ENCODE results near the gene ACTMAP. TPM values are rescaled to one million over a fixed set of nuclear protein-coding genes. Genes with fewer than 3 reads are reported as not detected.

Gene ACTMAP
- total RNA-seq, 1 donor from 2014 or later = 9.6 TPM

- Histone ChIP-seq H3K4me2 (ENCODE audit: low read length) (peak overlapping the region; percentile 62), H3K9me3 (ENCODE audit: insufficient read depth, low read depth, low read length) (no peaks in the 10 kb centered on the region), H3K4me1 (ENCODE audit: insufficient read depth, low read length) (peaks cover 39% of the 10 kb centered on the region), H3K27ac (ENCODE audit: low read depth, low read length) (peak overlapping the region; percentile 31), H2AFZ (ENCODE audit: low read depth, low read length) (no peak overlapping the region), H3K27me3 (ENCODE audit: insufficient read depth, low read length) (no peaks in the 10 kb centered on the region), H3K9ac (ENCODE audit: low read length) (peak overlapping the region; percentile 29), H3K4me3 (ENCODE audit: insufficient read depth, low read depth, low read length) (no peak overlapping the region), H4K20me1 (ENCODE audit: insufficient read depth, low read length) (peaks cover 60% of the 10 kb centered on the region), H3K36me3 (ENCODE audit: insufficient read depth, low read length) (peaks cover 15% of the 10 kb centered on the region), H3K79me2 (ENCODE audit: insufficient read depth, low read length) (peaks cover 86% of the 10 kb centered on the region)
- no peak for FAIRE-seq
- TF ChIP-seq CTCF (IDR thresholded peaks at IDR 0.05; ENCODE audit: insufficient read depth, low read depth, low read length) (no peak), EZH2 (IDR thresholded peaks at IDR 0.05; ENCODE audit: insufficient read depth, low read length) (no peak)
- H3K9me3 Mint-ChIP-seq (ENCODE audit: unreplicated experiment) = no peaks in the 10 kb centered on the region
- H3K36me3 Mint-ChIP-seq (ENCODE audit: low read depth, unreplicated experiment) = peaks cover 13% of the 10 kb centered on the region
- peak overlapping the region; percentile 47 for H3K27ac Mint-ChIP-seq (ENCODE audit: unreplicated experiment)
- no peaks in the 10 kb centered on the region for H3K27me3 Mint-ChIP-seq (ENCODE audit: low read depth, unreplicated experiment)
- peaks cover 24% of the 10 kb centered on the region for H3K4me1 Mint-ChIP-seq (ENCODE audit: low read depth, unreplicated experiment)
- H3K4me3 Mint-ChIP-seq (ENCODE audit: unreplicated experiment) = peak overlapping the region; percentile 73
- peak; percentile 29 for DNase-seq (ENCODE audit: low read depth)
These were observed 28.2 kb downstream of the ACTMAP start for GRCh38 chr19:40721936-40722661.

GRCh38 chr19:40721140-40721486 is 29.2 kb downstream of the ACTMAP start:
- Mint-ChIP-seq H3K4me1 (ENCODE audit: low read depth, unreplicated experiment) (peaks cover 24% of the 10 kb centered on the region), H3K27ac (ENCODE audit: unreplicated experiment) (no peak overlapping the region), H3K4me3 (ENCODE audit: unreplicated experiment) (peak overlapping the region; percentile 11), H3K9me3 (ENCODE audit: unreplicated experiment) (no peaks in the 10 kb centered on the region), H3K36me3 (ENCODE audit: low read depth, unreplicated experiment) (peaks cover 13% of the 10 kb centered on the region), H3K27me3 (ENCODE audit: low read depth, unreplicated experiment) (no peaks in the 10 kb centered on the region)
- Histone ChIP-seq H3K4me1 (ENCODE audit: insufficient read depth, low read length) (peaks cover 44% of the 10 kb centered on the region), H4K20me1 (ENCODE audit: insufficient read depth, low read length) (peaks cover 60% of the 10 kb centered on the region), H3K27me3 (ENCODE audit: insufficient read depth, low read length) (no peaks in the 10 kb centered on the region), H3K9ac (ENCODE audit: low read length) (peak overlapping the region; percentile 8), H3K36me3 (ENCODE audit: insufficient read depth, low read length) (peaks cover 10% of the 10 kb centered on the region), H3K4me3 (ENCODE audit: insufficient read depth, low read depth, low read length) (no peak overlapping the region), H3K79me2 (ENCODE audit: insufficient read depth, low read length) (peaks cover 82% of the 10 kb centered on the region), H3K9me3 (ENCODE audit: insufficient read depth, low read depth, low read length) (no peaks in the 10 kb centered on the region), H3K27ac (ENCODE audit: low read depth, low read length) (no peak overlapping the region), H2AFZ (ENCODE audit: low read depth, low read length) (no peak overlapping the region), H3K4me2 (ENCODE audit: low read length) (peak overlapping the region; percentile 99)
- FAIRE-seq = no peak
- TF ChIP-seq CTCF (IDR thresholded peaks at IDR 0.05; ENCODE audit: insufficient read depth, low read depth, low read length) (no peak), EZH2 (IDR thresholded peaks at IDR 0.05; ENCODE audit: insufficient read depth, low read length) (no peak)
- DNase-seq (ENCODE audit: low read depth) = no peak

GRCh38 chr19:40719414-40719894 is 30.8 kb downstream of the ACTMAP start:
- FAIRE-seq (no peak), DNase-seq (ENCODE audit: low read depth) (no peak)
- Histone ChIP-seq H3K9ac (ENCODE audit: low read length) (peak overlapping the region; percentile 93), H2AFZ (ENCODE audit: low read depth, low read length) (no peak overlapping the region), H3K79me2 (ENCODE audit: insufficient read depth, low read length) (peaks cover 73% of the 10 kb centered on the region), H3K4me3 (ENCODE audit: insufficient read depth, low read depth, low read length) (peak overlapping the region; percentile 76), H3K27ac (ENCODE audit: low read depth, low read length) (no peak overlapping the region), H3K27me3 (ENCODE audit: insufficient read depth, low read length) (no peaks in the 10 kb centered on the region), H3K9me3 (ENCODE audit: insufficient read depth, low read depth, low read length) (no peaks in the 10 kb centered on the region), H3K4me1 (ENCODE audit: insufficient read depth, low read length) (peaks cover 56% of the 10 kb centered on the region), H3K36me3 (ENCODE audit: insufficient read depth, low read length) (peaks cover 6% of the 10 kb centered on the region), H4K20me1 (ENCODE audit: insufficient read depth, low read length) (peaks cover 49% of the 10 kb centered on the region), H3K4me2 (ENCODE audit: low read length) (peak overlapping the region; percentile 99)
- Mint-ChIP-seq H3K27me3 (ENCODE audit: low read depth, unreplicated experiment) (no peaks in the 10 kb centered on the region), H3K36me3 (ENCODE audit: low read depth, unreplicated experiment) (peaks cover 8% of the 10 kb centered on the region), H3K27ac (ENCODE audit: unreplicated experiment) (peak overlapping the region; percentile 72), H3K4me3 (ENCODE audit: unreplicated experiment) (peak overlapping the region; percentile 97), H3K4me1 (ENCODE audit: low read depth, unreplicated experiment) (peaks cover 27% of the 10 kb centered on the region), H3K9me3 (ENCODE audit: unreplicated experiment) (no peaks in the 10 kb centered on the region)
- no peak for TF ChIP-seq CTCF (IDR thresholded peaks at IDR 0.05; ENCODE audit: insufficient read depth, low read depth, low read length)
- TF ChIP-seq EZH2 (IDR thresholded peaks at IDR 0.05; ENCODE audit: insufficient read depth, low read length) = no peak

All from astrocyte (in vitro differentiated cells and primary cell).